K562 (cell line): ENCODE data around the gene GRWD1. TPM values are rescaled to one million over a fixed set of nuclear protein-coding genes. Genes with fewer than 3 reads are reported as not detected.

Experiments used
- ATAC-seq: fragments of 200-7000 bp; cut with Tn5 transposase; 3 replicates; pipeline ENCODE4 v1.9.1; 2020; ENCODE audit warnings: moderate library complexity
- BruUV-seq: library from RNA; stranded (reverse); fragments of 400-500 nt; replicated peaks from 2 replicates; lab custom pipeline; 2021; lab: Mats Ljungman, UMichigan
- CTCF ChIA-PET: fragments of 300-600 bp; formaldehyde crosslinking; extraction: SDS; loops from one replicate; lab custom pipeline; 2021; ENCODE audit warnings: low intra/inter-chr PET ratio; lab: Yijun Ruan, JAX
- POLR2A ChIA-PET: fragments of 300-600, 350-650 bp; sonication (Branson Sonifier 250); formaldehyde crosslinking; extraction: SDS; loops from one replicate; lab custom pipeline; 2021; ENCODE audit warnings: antibody characterized with exemption, inconsistent platforms; lab: Yijun Ruan, JAX
- DNase-seq, 4 experiments: peaks; one replicate each; pipeline versions ENCODE4 v3.0.0 to v3.0.0-alpha.2; 2011 to 2018; ENCODE audit warnings: low spot score in 3 of 4, mixed read lengths in 3 of 4; ENCODE audit errors: extremely low read depth in 1 of 4
- FAIRE-seq: peaks from 2 replicates; lab custom pipeline; 2011; peaks lifted over from hg19 to GRCh38; lab: Jason Lieb, UNC
- H2AFZ ChIP-seq: 2 replicates; pipeline ENCODE4 v1.6.0; 2011; ENCODE audit warnings: low read depth, low read length, control low read depth, inconsistent platforms
- H3K27ac ChIP-seq: fragments of 200-600 bp; 3 replicates; pipeline ENCODE4 v1.8.0; 2011; ENCODE audit warnings: low read depth, mild to moderate bottlenecking, control low read depth, inconsistent platforms, low read length, moderate library complexity, mixed read lengths; ENCODE audit errors: extremely low read depth
- H3K27me3 ChIP-seq, 2 experiments: fragments of 300-600 bp in 1 of 2; 2 replicates in 1 of 2; 3 replicates in 1 of 2; pipeline versions ENCODE4 v1.6.0 to v1.8.0; 2011; ENCODE audit warnings: inconsistent platforms in 2 of 2, low read length in 2 of 2, mild to moderate bottlenecking in 1 of 2, mixed read lengths in 1 of 2, moderate library complexity in 1 of 2; ENCODE audit not compliant: control insufficient read depth in 2 of 2, insufficient read depth in 2 of 2
- H3K36me3 ChIP-seq: fragments of 300-600 bp; 3 replicates; pipeline ENCODE4 v1.8.0; 2011; ENCODE audit warnings: mild to moderate bottlenecking, low read length, inconsistent platforms; ENCODE audit not compliant: control insufficient read depth, insufficient read depth
- H3K4me1 ChIP-seq, 2 experiments: fragments of 200-600 bp in 1 of 2; replicated peaks in 1 of 2; 2 replicates in 1 of 2; 3 replicates in 1 of 2; pipeline versions ENCODE4 v1.5.1 to v1.8.0; 2011; ENCODE audit warnings: inconsistent platforms in 2 of 2, low read length in 2 of 2, mild to moderate bottlenecking in 1 of 2, mixed read lengths in 1 of 2, moderate library complexity in 1 of 2; ENCODE audit not compliant: control insufficient read depth in 2 of 2, insufficient read depth in 2 of 2
- H3K4me2 ChIP-seq: 2 replicates; pipeline ENCODE4 v1.6.1; 2011; ENCODE audit warnings: low read length, control low read depth, inconsistent platforms, mixed read lengths; ENCODE audit not compliant: insufficient read depth
- H3K4me3 ChIP-seq: fragments of 200-600 bp; sonication (generic), shearing (Covaris generic); 2 replicates; pipeline ENCODE4 v1.5.1; 2016; ENCODE audit warnings: control low read depth, inconsistent platforms
- H3K79me2 ChIP-seq: fragments of 200-600 bp; 3 replicates; pipeline ENCODE4 v1.8.0; 2011; ENCODE audit warnings: low read length, inconsistent platforms; ENCODE audit not compliant: control insufficient read depth, insufficient read depth
- H3K9ac ChIP-seq, 2 experiments: 2 replicates each; pipeline versions ENCODE4 v1.6.0 to v1.6.1; 2011; ENCODE audit warnings: low read depth in 2 of 2, low read length in 2 of 2, control low read depth in 1 of 2, inconsistent platforms in 1 of 2, mild to moderate bottlenecking in 1 of 2, mixed read lengths in 1 of 2; ENCODE audit not compliant: insufficient read depth in 1 of 2
- H3K9me1 ChIP-seq: one replicate; pipeline ENCODE4 v1.6.0; 2011; ENCODE audit warnings: inconsistent platforms, mild to moderate bottlenecking, low read length, moderate library complexity; ENCODE audit not compliant: control insufficient read depth, insufficient read depth
- H3K9me3 ChIP-seq: replicated peaks from 2 replicates; pipeline ENCODE4 v1.5.1; 2011; ENCODE audit warnings: low read depth, low read length, inconsistent platforms; ENCODE audit not compliant: control insufficient read depth, insufficient read depth
- H4K20me1 ChIP-seq: replicated peaks from 2 replicates; pipeline ENCODE4 v1.6.1; 2011; ENCODE audit warnings: low read length, inconsistent platforms, mixed read lengths; ENCODE audit not compliant: control insufficient read depth, insufficient read depth
- CBX3 ChIP-seq, 2 experiments: IDR thresholded peaks; 1 replicate in 1 of 2; 2 replicates in 1 of 2; pipeline ENCODE4 v1.6.1; 2012; ENCODE audit warnings: inconsistent platforms in 2 of 2, low read length in 2 of 2, borderline replicate concordance in 1 of 2, control low read depth in 1 of 2
- CHCHD3 ChIP-seq: fragments of 250-450 bp; sonication (Bioruptor Pico); IDR thresholded peaks from 2 replicates; pipeline ENCODE4 v2.1.2; 2022; ENCODE audit warnings: mild to moderate bottlenecking
- DDX20 ChIP-seq: fragments of 450-650 bp; IDR thresholded peaks from 2 replicates; pipeline ENCODE4 v1.6.1; 2016; ENCODE audit warnings: missing genetic modification characterization, low read depth, mild to moderate bottlenecking, missing compliant biosample characterization, moderate library complexity
- GMEB1 ChIP-seq: fragments of 250-450 bp; sonication (Bioruptor Pico); IDR thresholded peaks from 2 replicates; pipeline ENCODE4 v1.4.0; 2020; ENCODE audit warnings: mild to moderate bottlenecking
- HLTF ChIP-seq: fragments of 450-650 bp; IDR thresholded peaks from 2 replicates; pipeline ENCODE4 v1.6.1; 2016
- KAT8 ChIP-seq: fragments of 450-650 bp; IDR thresholded peaks from 2 replicates; pipeline ENCODE4 v1.6.1; 2016; ENCODE audit warnings: low read depth, mild to moderate bottlenecking
- MAFF ChIP-seq: IDR thresholded peaks from 2 replicates; pipeline ENCODE4 v1.6.1; 2012; ENCODE audit warnings: low read length, improper control_type of control experiment
- POLR2A ChIP-seq: fragments of 450-650 bp; conservative IDR thresholded peaks from 2 replicates; pipeline ENCODE4 v1.6.1; 2016
- POLR2H ChIP-seq: IDR thresholded peaks from 2 replicates; pipeline ENCODE4 v1.6.1; 2016; ENCODE audit warnings: missing genetic modification characterization, low read depth, mild to moderate bottlenecking, control low read depth, missing compliant biosample characterization, moderate library complexity
- PTRF ChIP-seq: fragments of 450-650 bp; IDR thresholded peaks from 2 replicates; pipeline ENCODE4 v1.6.1; 2016; ENCODE audit warnings: mild to moderate bottlenecking, missing genetic modification characterization, missing compliant biosample characterization
- RFX1 ChIP-seq: fragments of 450-650 bp; IDR thresholded peaks from 2 replicates; pipeline ENCODE4 v1.6.1; 2016; ENCODE audit warnings: mild to moderate bottlenecking, moderate library complexity
- ZNF395 ChIP-seq: fragments of 200-800 bp; sonication (Bioruptor generic); IDR thresholded peaks from 2 replicates; pipeline ENCODE4 v1.6.1; 2017; ENCODE audit warnings: missing genetic modification characterization, missing compliant biosample characterization
- ZNF778 ChIP-seq: fragments of 450-650 bp; formaldehyde crosslinking; IDR thresholded peaks from 2 replicates; pipeline ENCODE4 v1.4.0; 2020; ENCODE audit warnings: mild to moderate bottlenecking, moderate library complexity
- ZNF785 ChIP-seq: fragments of 250-450 bp; sonication (Bioruptor Pico); IDR thresholded peaks from 2 replicates; pipeline ENCODE4 v1.4.0; 2020; ENCODE audit warnings: mild to moderate bottlenecking
- WGBS: fragments of 100-300 bp; shearing (Covaris generic); methylation state at CpG from one replicate; pipeline ENCODE4 v1.1.6; 2016; ENCODE audit warnings: low coverage, mixed read lengths; ENCODE audit not compliant: insufficient coverage; ENCODE audit errors: missing lambda C conversion rate; 5-methylcytosine and 5-hydroxymethylcytosine counted together
- in situ Hi-C: fragments of 300-500 bp; cut with MboI; formaldehyde crosslinking; loops from 4 replicates; pipeline ENCODE4 v1.15.0; 2018; ENCODE audit warnings: inconsistent platforms, mixed read lengths
- intact Hi-C: fragments of 100-400 bp; cut with micrococcal nuclease; formaldehyde crosslinking; loops from 2 replicates; pipeline ENCODE4 v1.14.2; 2022
- polyA plus RNA-seq, 8 experiments: library from polyadenylated mRNA; depleted of rRNA in 4 of 8; stranded (reverse) in 5 of 8; unstranded in 3 of 8; fragments of >200 nt; fragmentation: Nextera tagmentation in 2 of 8; fragmentation: Illumina TruSeq in 1 of 8; extraction: Ambion mirVana in 2 of 8; extraction: Trizol in 1 of 8; gene quantifications; 2 replicates each; pipeline versions ENCODE4 v1.2.1 to v1.2.3, GENCODE V29; 2011 to 2014; ENCODE audit warnings: inconsistent platforms in 1 of 8, missing spikeins in 1 of 8
- total RNA-seq, 7 experiments: library from RNA; depleted of rRNA in 6 of 7; stranded (reverse); fragments of >200 nt in 6 of 7; fragmentation: Illumina TruSeq in 2 of 7; extraction: Trizol in 2 of 7; gene quantifications; 2 replicates each; pipeline versions ENCODE4 v1.2.1 to v1.2.3, GENCODE V29; 2011 to 2021; ENCODE audit warnings: low replicate concordance in 1 of 7

Gene GRWD1
- total and polyA plus RNA-seq, 9 of the 15 experiments (the other 6 are each of a cell fraction or from before 2014, with no cell fraction given): 1.5 to 87.2 (median 24.5) TPM

GRCh38 chr19:48458016-48458415 lies 12.2 kb downstream of the GRWD1 start:
- peak; percentile 11 for FAIRE-seq
- H2AFZ ChIP-seq: no peak overlapping the region
- no peak for ATAC-seq
- BruUV-seq: no TSS peak
- H3K27me3 ChIP-seq: no peaks in the 10 kb centered on the region
- H3K4me1 ChIP-seq: peaks cover 0 to 40% of the 10 kb centered on the region in 2 experiments; a peak in 2 of 5 replicates
- peaks cover 74% of the 10 kb centered on the region; the same call in 2 of the 3 replicates for H3K36me3 ChIP-seq
- H3K27ac ChIP-seq: no peak overlapping the region
- WGBS: 97% methylated on average over 2 of the region's 2 CpGs
- H3K9ac ChIP-seq: no peak overlapping the region
- H3K79me2 ChIP-seq: peaks cover 12% of the 10 kb centered on the region
- intact Hi-C loops: no loop called here
- no peaks in the 10 kb centered on the region for H3K9me3 ChIP-seq
- in situ Hi-C loops: no loop called here
- POLR2A ChIA-PET: interaction anchor here (0.7 to 3.1 kb wide), 5 partner anchors 11 to 613 kb away, joined by 3 to 25 read pairs (median 3); partner anchors contain the start of gene GRWD1
- CTCF ChIA-PET: no interaction called here
- H4K20me1 ChIP-seq: peaks cover 9% of the 10 kb centered on the region
- no peaks in the 10 kb centered on the region for H3K9me1 ChIP-seq
- no peak overlapping the region for H3K4me2 ChIP-seq
- no peak for DNase-seq
- H3K4me3 ChIP-seq: no peak overlapping the region
- TF ChIP-seq CBX3 (IDR thresholded peaks at IDR 0.05; ENCODE audit: borderline replicate concordance in 1 of 2, low read length in 2 of 2): no peak
- no peak for TF ChIP-seq GMEB1 (CRISPR knock-in tag)
- TF ChIP-seq, all 486 proteins: peak for 0

GRCh38 chr19:48461651-48461981 lies 15.8 kb downstream of the GRWD1 start:
- WGBS: 96% methylated on average over 24 of the region's 36 CpGs
- no peaks in the 10 kb centered on the region for H3K9me3 ChIP-seq
- no peak overlapping the region for H2AFZ ChIP-seq
- no peaks in the 10 kb centered on the region for H3K27me3 ChIP-seq
- H4K20me1 ChIP-seq: no peaks in the 10 kb centered on the region
- intact Hi-C loops (no loop called here), in situ Hi-C loops (no loop called here)
- ChIA-PET POLR2A (interaction anchor here (0.6 to 1.1 kb wide), 3 partner anchors 9 to 669 kb away, joined by 3 to 4 read pairs (median 3); no protein-coding TSS in a partner anchor), CTCF (no interaction called here)
- no peaks in the 10 kb centered on the region for H3K79me2 ChIP-seq
- no peak overlapping the region for H3K4me2 ChIP-seq
- H3K9ac ChIP-seq: no peak overlapping the region
- H3K4me3 ChIP-seq: no peak overlapping the region
- H3K4me1 ChIP-seq: peaks cover 0 to 21% of the 10 kb centered on the region in 2 experiments; a peak in 2 of 5 replicates
- H3K9me1 ChIP-seq: no peaks in the 10 kb centered on the region
- peak in 1 of 4 experiments; percentile 7 for DNase-seq
- H3K27ac ChIP-seq: no peak overlapping the region
- H3K36me3 ChIP-seq: peaks cover 39% of the 10 kb centered on the region; the same call in 1 of the 3 replicates
- BruUV-seq: no TSS peak
- FAIRE-seq: no peak
- ATAC-seq: no peak
- TF ChIP-seq RFX1 (no peak), PTRF (tag) (no peak), POLR2H (tag) (no peak), CHCHD3 (no peak), ZNF778 (CRISPR knock-in tag) (no peak), ZNF785 (CRISPR knock-in tag) (no peak), ZNF395 (no peak), KAT8 (no peak), MAFF (no peak), HLTF (no peak), POLR2A (no peak), DDX20 (tag) (no peak)
